ENCODE measurements around the gene AGAP3.
"Not testable (repeated sequence)": the region's sequence is repeated elsewhere in the genome, so short reads cannot be mapped to it uniquely, and the experiment has no call there.

AGAP3 gene

GRCh38 chr7:151085691-151086620, at the start of gene AGAP3:
AGAP3 (plus strand) TSS chr7:151086475; CDS start chr7:151086742, 267 bp downstream.
- DNase-seq (ENCODE audit: low spot score) = peak; percentile 34

GRCh38 chr7:151038951-151039849, 47.1 kb upstream of the AGAP3 start:
- peak; percentile 95 for DNase-seq (ENCODE audit: low spot score)

- no peak for DNase-seq (ENCODE audit: low spot score)
Measured at GRCh38 chr7:151039850-151040548, 46.3 kb upstream of the AGAP3 start.

- no peak for DNase-seq (ENCODE audit: low spot score)
Measured at GRCh38 chr7:151040616-151041375, 45.5 kb upstream of the AGAP3 start.

- not testable (repeated sequence) for DNase-seq (ENCODE audit: low spot score)
Measured at GRCh38 chr7:151043449-151043848, 42.8 kb upstream of the AGAP3 start.

- DNase-seq (ENCODE audit: low spot score) = no peak
Measured at GRCh38 chr7:151043959-151044358, 42.3 kb upstream of the AGAP3 start.

GRCh38 chr7:151045262-151045661, 41.0 kb upstream of the AGAP3 start:
- DNase-seq (ENCODE audit: low spot score) = no peak

GRCh38 chr7:151045967-151046366, 40.3 kb upstream of the AGAP3 start:
- no peak for DNase-seq (ENCODE audit: low spot score)

GRCh38 chr7:151046603-151047573, 39.4 kb upstream of the AGAP3 start:
- DNase-seq (ENCODE audit: low spot score) = no peak

GRCh38 chr7:151047976-151048815, 38.1 kb upstream of the AGAP3 start, which contains the start of gene ASIC3:
ASIC3 (plus strand) TSS chr7:151048531; CDS start chr7:151048886, 355 bp downstream.
- DNase-seq (ENCODE audit: low spot score) = no peak

- no peak for DNase-seq (ENCODE audit: low spot score)
Measured at GRCh38 chr7:151048911-151049463, 37.3 kb upstream of the AGAP3 start.

GRCh38 chr7:151051108-151051507, 35.2 kb upstream of the AGAP3 start:
- no peak for DNase-seq (ENCODE audit: low spot score)

- no peak for DNase-seq (ENCODE audit: low spot score)
Measured at GRCh38 chr7:151053096-151053495, 33.2 kb upstream of the AGAP3 start.

- DNase-seq (ENCODE audit: low spot score) = no peak
Measured at GRCh38 chr7:151053751-151054150, 32.5 kb upstream of the AGAP3 start.

- DNase-seq (ENCODE audit: low spot score) = no peak
Measured at GRCh38 chr7:151056283-151056665, 30.0 kb upstream of the AGAP3 start.

GRCh38 chr7:151056666-151057505, 29.4 kb upstream of the AGAP3 start:
- DNase-seq (ENCODE audit: low spot score) = no peak

- no peak for DNase-seq (ENCODE audit: low spot score)
Measured at GRCh38 chr7:151057506-151057988, 28.7 kb upstream of the AGAP3 start, which contains the start of gene CDK5. CDK5 (minus strand) TSS chr7:151057897; CDS start chr7:151057848, 49 bp downstream.
